Lower leg skin (tissue), 3 donors: ENCODE results near the gene RAMP3.

Source experiments
- CTCF ChIP-seq, 3 donors: fragments of 450-650 bp; IDR thresholded peaks; one replicate each; pipeline ENCODE4 v1.5.1; 2016; ENCODE audit warnings: antibody characterized with exemption in 3 of 3, mild to moderate bottlenecking in 3 of 3, moderate library complexity in 2 of 3
- POLR2A ChIP-seq, 2 donors: fragments of 450-650 bp; IDR thresholded peaks; one replicate each; pipeline ENCODE4 v1.6.1; 2016 to 2017; ENCODE audit warnings: antibody characterized with exemption in 2 of 2, mild to moderate bottlenecking in 1 of 2, moderate library complexity in 1 of 2

DNA sequence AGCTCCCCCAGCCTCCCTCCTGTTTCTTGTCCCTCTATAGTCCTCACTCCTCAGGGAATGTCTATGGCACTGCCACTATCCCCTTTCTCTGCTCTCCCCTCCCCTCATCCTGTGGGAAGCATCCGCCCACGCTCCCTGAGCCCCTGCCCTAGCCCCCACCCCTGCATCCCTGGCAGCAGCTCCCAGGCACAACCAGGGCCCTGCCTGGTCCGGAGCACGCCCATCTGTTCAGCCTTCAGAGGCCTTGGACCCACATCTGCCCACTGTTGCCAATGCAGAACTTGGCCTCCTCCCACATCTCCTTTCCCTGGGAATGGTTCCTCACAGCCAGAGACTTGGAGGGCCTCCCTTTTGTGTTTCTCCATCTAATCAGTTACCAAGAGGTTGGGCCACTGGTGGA, 25.7 kb upstream of the RAMP3 start:
- TF ChIP-seq POLR2A (IDR thresholded peaks at IDR 0.05) (no peak), CTCF (IDR thresholded peaks at IDR 0.05) (no peak)
